Esophagus squamous epithelium (tissue), 4 donors: ENCODE results near the gene NDUFA9.

Experiments
- CTCF ChIP-seq, 6 experiments: fragments of 450-650 bp in 4 of 6; fragments of 200-600 bp in 2 of 6; sonication (generic) in 2 of 6; IDR thresholded peaks; one replicate each; pipeline ENCODE4 v1.5.1; 2016 to 2019; ENCODE audit warnings: antibody characterized with exemption in 6 of 6, mild to moderate bottlenecking in 4 of 6, moderate library complexity in 4 of 6
- POLR2A ChIP-seq, 4 donors: fragments of 450-650 bp; IDR thresholded peaks; one replicate each; pipeline ENCODE4 v1.6.1; 2017; ENCODE audit warnings: antibody characterized with exemption in 4 of 4, mild to moderate bottlenecking in 4 of 4, moderate library complexity in 3 of 4

- TF ChIP-seq CTCF (IDR thresholded peaks at IDR 0.05) = no peak
- TF ChIP-seq POLR2A (IDR thresholded peaks at IDR 0.05) = no peak
These were observed 4.3 kb downstream of the NDUFA9 start for GRCh38 chr12:4653257-4653656.
